ENCODE data around the gene SPATA24. TPM values are rescaled to one million over a fixed set of nuclear protein-coding genes. Genes with fewer than 3 reads are reported as not detected.

The SPATA24 gene
- total RNA-seq, 2 donors from 2014 or later = 2.9 to 3.9 TPM

DNA sequence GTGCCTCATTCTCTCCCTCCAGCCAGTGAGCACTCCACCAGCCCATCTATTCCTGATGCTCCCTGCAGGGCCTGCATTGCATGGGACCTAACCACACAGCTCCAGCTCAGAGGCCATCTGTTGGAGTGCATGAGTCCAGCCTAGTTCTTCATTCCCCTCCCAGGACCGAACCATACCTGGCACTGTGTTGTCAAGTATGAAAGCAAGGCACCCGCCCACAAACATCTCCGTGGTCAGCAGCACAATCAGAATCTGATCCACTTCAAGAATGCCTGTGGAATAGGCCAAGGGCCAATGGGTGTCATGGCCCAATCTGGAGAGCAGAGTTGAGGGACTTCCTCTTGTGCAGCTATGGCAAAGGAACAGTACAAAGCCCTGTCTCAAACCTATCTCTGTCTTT is 26.7 kb downstream of the SPATA24 start:
- no peak for DNase-seq
- H3K4me3 ChIP-seq = no peak overlapping the region
- H3K27me3 ChIP-seq = no peaks in the 10 kb centered on the region
- H3K9me3 ChIP-seq = no peaks in the 10 kb centered on the region
- no peaks in the 10 kb centered on the region for H3K36me3 ChIP-seq
- no peak overlapping the region for H3K9ac ChIP-seq (ENCODE audit: low read depth in 2 of 2, low read length in 2 of 2)
- intact Hi-C loops (cut with DNase I) = no loop called here
- TF ChIP-seq CTCF (IDR thresholded peaks at IDR 0.05) = no peak
- peaks cover 7% of the 10 kb centered on the region for H3K4me1 ChIP-seq
- no peak overlapping the region for H3K27ac ChIP-seq

- DNase-seq = no peak
- Histone ChIP-seq H3K9me3 (no peaks in the 10 kb centered on the region), H3K36me3 (no peaks in the 10 kb centered on the region), H3K27ac (no peak overlapping the region), H3K27me3 (no peaks in the 10 kb centered on the region), H3K9ac (ENCODE audit: low read depth in 2 of 2, low read length in 2 of 2) (no peak overlapping the region), H3K4me3 (no peak overlapping the region), H3K4me1 (peaks cover 7% of the 10 kb centered on the region)
- intact Hi-C loops (cut with DNase I) = no loop called here
- TF ChIP-seq CTCF (IDR thresholded peaks at IDR 0.05) = no peak
Observed at GRCh38 chr5:139376364-139376763, 27.5 kb downstream of the SPATA24 start.

GRCh38 chr5:139374909-139375308 is 29.0 kb downstream of the SPATA24 start:
- no peak for DNase-seq
- Histone ChIP-seq H3K36me3 (no peaks in the 10 kb centered on the region), H3K27me3 (no peaks in the 10 kb centered on the region), H3K9me3 (no peaks in the 10 kb centered on the region), H3K9ac (ENCODE audit: low read depth in 2 of 2, low read length in 2 of 2) (no peak overlapping the region), H3K4me1 (peaks cover 7% of the 10 kb centered on the region), H3K27ac (no peak overlapping the region), H3K4me3 (no peak overlapping the region)
- intact Hi-C loops (cut with DNase I) = no loop called here
- no peak for TF ChIP-seq CTCF (IDR thresholded peaks at IDR 0.05)

GRCh38 chr5:139371482-139372435 is 32.1 kb downstream of the SPATA24 start:
- no peak for DNase-seq
- Histone ChIP-seq H3K27me3 (no peaks in the 10 kb centered on the region), H3K27ac (peak overlapping the region; percentile 45), H3K9ac (ENCODE audit: low read depth in 2 of 2, low read length in 2 of 2) (no peak overlapping the region), H3K4me1 (peaks cover 7% of the 10 kb centered on the region), H3K4me3 (no peak overlapping the region), H3K36me3 (peaks cover 6% of the 10 kb centered on the region), H3K9me3 (no peaks in the 10 kb centered on the region)
- intact Hi-C loops (cut with DNase I) = no loop called here
- no peak for TF ChIP-seq CTCF (IDR thresholded peaks at IDR 0.05)

DNA sequence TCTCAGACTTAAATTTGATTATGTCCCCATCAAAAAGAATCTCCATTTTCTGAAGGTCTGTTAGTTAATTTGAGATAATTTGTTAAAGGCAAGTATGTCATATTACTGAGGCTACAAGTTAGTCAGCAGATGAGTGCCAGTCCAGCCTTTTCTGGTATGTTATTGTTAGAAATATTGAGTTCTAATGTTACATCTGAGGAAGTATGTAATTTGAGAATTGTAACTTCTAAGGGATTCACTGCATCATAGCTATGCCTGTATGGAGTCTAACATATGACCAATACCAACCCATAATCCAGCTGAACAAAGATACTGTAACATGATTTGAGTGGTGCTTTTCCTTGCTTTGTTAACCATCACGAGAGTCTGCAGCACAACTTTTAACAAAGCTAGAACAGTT is 34.7 kb downstream of the SPATA24 start:
- no peak overlapping the region for H3K9ac ChIP-seq (ENCODE audit: low read depth in 2 of 2, low read length in 2 of 2)
- DNase-seq = no peak
- no peak overlapping the region for H3K27ac ChIP-seq
- intact Hi-C loops (cut with DNase I) = no loop called here
- TF ChIP-seq CTCF (IDR thresholded peaks at IDR 0.05) = no peak
- H3K9me3 ChIP-seq = no peaks in the 10 kb centered on the region
- H3K4me3 ChIP-seq = no peak overlapping the region
- H3K4me1 ChIP-seq = peaks cover 7% of the 10 kb centered on the region
- peaks cover 18% of the 10 kb centered on the region for H3K36me3 ChIP-seq
- no peaks in the 10 kb centered on the region for H3K27me3 ChIP-seq

Data from colonic mucosa (tissue), 4 donors.